Endothelial cell of umbilical vein (primary cell): ENCODE measurements around the gene TJP3. TPM values are rescaled to one million over a fixed set of nuclear protein-coding genes. Genes with fewer than 3 reads are reported as not detected.

ENCODE experiments used
- BruUV-seq: library from RNA; stranded (reverse); fragments of 400-500 nt; replicated peaks from 2 replicates; lab custom pipeline; 2021; lab: Mats Ljungman, UMichigan
- CTCF ChIA-PET: fragments of 300-600, 350-600 bp; sonication (Branson Sonifier 250); formaldehyde crosslinking; loops from one replicate; lab custom pipeline; 2021; ENCODE audit warnings: antibody characterized with exemption, inconsistent platforms; lab: Charles Lee
- POLR2A ChIA-PET: fragments of 300-600, 350-600 bp; sonication (Branson Sonifier 250); formaldehyde crosslinking; loops from one replicate; lab custom pipeline; 2021; ENCODE audit warnings: antibody characterized with exemption, inconsistent platforms; lab: Charles Lee
- DNase-seq: peaks from one replicate; pipeline ENCODE4 v3.0.0-alpha.2; 2011; ENCODE audit warnings: low read depth, low spot score
- FAIRE-seq: peaks from 2 replicates; lab custom pipeline; 2011; peaks lifted over from hg19 to GRCh38; lab: Jason Lieb, UNC
- H2AFZ ChIP-seq: 2 replicates; pipeline ENCODE4 v1.6.0; 2012; ENCODE audit warnings: low read depth, low read length, control low read depth, inconsistent platforms
- H3K27ac ChIP-seq: 2 replicates; pipeline ENCODE4 v1.5.1; 2011; ENCODE audit warnings: low read depth, mild to moderate bottlenecking, control low read depth, low read length, moderate library complexity; ENCODE audit not compliant: insufficient read depth
- H3K27me3 ChIP-seq, 2 experiments: 2 replicates each; pipeline versions ENCODE4 v1.6.0 to v1.6.1; 2011; ENCODE audit warnings: low read length in 2 of 2, mixed read lengths in 1 of 2; ENCODE audit not compliant: control insufficient read depth in 2 of 2, insufficient read depth in 2 of 2
- H3K36me3 ChIP-seq, 2 experiments: 2 replicates in 1 of 2; 3 replicates in 1 of 2; pipeline ENCODE4 v1.5.1; 2011; ENCODE audit warnings: low read length in 2 of 2, mild to moderate bottlenecking in 1 of 2, moderate library complexity in 1 of 2; ENCODE audit not compliant: control insufficient read depth in 2 of 2, insufficient read depth in 2 of 2; ENCODE audit errors: extremely low read depth in 1 of 2
- H3K4me1 ChIP-seq: 3 replicates; pipeline ENCODE4 v1.5.1; 2011; ENCODE audit warnings: mild to moderate bottlenecking, low read length; ENCODE audit not compliant: control insufficient read depth, insufficient read depth; ENCODE audit errors: extremely low read depth
- H3K4me2 ChIP-seq: 2 replicates; pipeline ENCODE4 v1.6.1; 2011; ENCODE audit warnings: low read length, control low read depth, mixed read lengths; ENCODE audit not compliant: insufficient read depth
- H3K4me3 ChIP-seq, 3 experiments: fragments of 200-600 bp in 1 of 3; sonication (generic), shearing (Covaris generic) in 1 of 3; replicated peaks in 1 of 3; 2 replicates each; pipeline ENCODE4 v1.5.1; 2011 to 2016; ENCODE audit warnings: control low read depth in 3 of 3, low read length in 3 of 3, mild to moderate bottlenecking in 2 of 3, inconsistent platforms in 1 of 3, low read depth in 1 of 3, moderate library complexity in 1 of 3; ENCODE audit not compliant: insufficient read depth in 1 of 3
- H3K79me2 ChIP-seq: 2 replicates; pipeline ENCODE4 v1.6.0; 2012; ENCODE audit warnings: low read length, inconsistent platforms; ENCODE audit not compliant: control insufficient read depth, insufficient read depth
- H3K9ac ChIP-seq: replicated peaks from 2 replicates; pipeline ENCODE3; 2011; ENCODE audit warnings: low read length, control low read depth; ENCODE audit not compliant: insufficient read depth; ENCODE audit errors: extremely low read depth
- H3K9me1 ChIP-seq: replicated peaks from 3 replicates; pipeline ENCODE4 v1.6.0; 2011; ENCODE audit warnings: mild to moderate bottlenecking, low read length; ENCODE audit not compliant: control insufficient read depth, insufficient read depth; ENCODE audit errors: extremely low read depth
- H3K9me3 ChIP-seq: replicated peaks from 2 replicates; pipeline ENCODE4 v1.5.1; 2012; ENCODE audit warnings: low read length, inconsistent platforms; ENCODE audit not compliant: control insufficient read depth, insufficient read depth
- H4K20me1 ChIP-seq: replicated peaks from 2 replicates; pipeline ENCODE3; 2011; ENCODE audit warnings: mild to moderate bottlenecking, low read length; ENCODE audit not compliant: control insufficient read depth, insufficient read depth; ENCODE audit errors: extremely low read depth
- EZH2 ChIP-seq: IDR thresholded peaks from 2 replicates; pipeline ENCODE4 v1.6.1; 2012; ENCODE audit warnings: borderline replicate concordance, low read depth, mild to moderate bottlenecking, moderate library complexity, low read length, inconsistent platforms; ENCODE audit not compliant: severe bottlenecking
- FOS ChIP-seq: IDR thresholded peaks from 2 replicates; pipeline ENCODE4 v1.6.1; 2011; ENCODE audit warnings: mild to moderate bottlenecking, low read length, moderate library complexity, borderline replicate concordance; ENCODE audit not compliant: insufficient read depth
- GATA2 ChIP-seq: IDR thresholded peaks from 2 replicates; pipeline ENCODE4 v1.7.0; 2011; ENCODE audit warnings: low read depth, mild to moderate bottlenecking, moderate library complexity, mixed read lengths, low read length; ENCODE audit not compliant: insufficient read length, insufficient read depth
- JUN ChIP-seq: IDR thresholded peaks from 2 replicates; pipeline ENCODE4 v1.6.1; 2011; ENCODE audit warnings: borderline replicate concordance, low read depth; ENCODE audit not compliant: insufficient read length, insufficient read depth
- MYC ChIP-seq: IDR thresholded peaks from one replicate; pipeline ENCODE4 v1.6.1; 2011; ENCODE audit warnings: mild to moderate bottlenecking, low read depth, low read length
- POLR2A ChIP-seq: IDR thresholded peaks from 2 replicates; pipeline ENCODE4 v1.6.1; 2012; ENCODE audit warnings: low read depth, mild to moderate bottlenecking, control low read depth, low read length
- POLR2AphosphoS5 ChIP-seq: IDR thresholded peaks from 2 replicates; pipeline ENCODE4 v1.6.1; 2012; ENCODE audit warnings: low read depth, mild to moderate bottlenecking, control low read depth, low read length, moderate library complexity; ENCODE audit not compliant: insufficient read depth
- dilution Hi-C: fragments of 300-500 bp; cut with MboI; formaldehyde crosslinking; loops from one replicate; pipeline ENCODE4 v1.15.0; 2019; ENCODE audit warnings: low sequenced_read_pairs; ENCODE audit not compliant: extremely low pct_ligation_motif_present
- intact Hi-C: fragments of 100-400 bp; cut with micrococcal nuclease; formaldehyde crosslinking; loops from one replicate; pipeline ENCODE4 v1.10.0; 2022
- polyA plus RNA-seq, 4 experiments: library from polyadenylated mRNA; depleted of rRNA in 3 of 4; stranded (reverse) in 3 of 4; unstranded in 1 of 4; fragments of >200 nt; gene quantifications; 2 replicates each; pipeline versions ENCODE4 v1.2.1 to v1.2.3, GENCODE V29; 2011 to 2012; ENCODE audit warnings: missing spikeins in 1 of 4
- total RNA-seq: library from RNA; stranded (reverse); gene quantifications from 2 replicates; pipeline ENCODE4 v1.2.3, GENCODE V29; 2021
- TF ChIP-seq, protein P1 (sequence below): IDR thresholded peaks from 2 replicates; pipeline ENCODE4 v1.6.1; 2011; ENCODE audit not compliant: insufficient read depth, insufficient read length
- TF ChIP-seq, protein P2 (sequence below), 2 donors: IDR thresholded peaks; 1 replicate in 1 of 2; 2 replicates in 1 of 2; pipeline ENCODE4 v1.5.1; 2011; ENCODE audit warnings: low read length in 2 of 2, mild to moderate bottlenecking in 2 of 2, moderate library complexity in 2 of 2, control low read depth in 1 of 2, inconsistent platforms in 1 of 2, low read depth in 1 of 2; ENCODE audit not compliant: insufficient read depth in 1 of 2; ENCODE audit errors: extremely low read depth in 1 of 2

The TJP3 gene
- total and polyA plus RNA-seq, 2 donors (not counting 3 experiments of a cell fraction or from before 2014, with no cell fraction given): 0.10 TPM; not detected in 1

DNA sequence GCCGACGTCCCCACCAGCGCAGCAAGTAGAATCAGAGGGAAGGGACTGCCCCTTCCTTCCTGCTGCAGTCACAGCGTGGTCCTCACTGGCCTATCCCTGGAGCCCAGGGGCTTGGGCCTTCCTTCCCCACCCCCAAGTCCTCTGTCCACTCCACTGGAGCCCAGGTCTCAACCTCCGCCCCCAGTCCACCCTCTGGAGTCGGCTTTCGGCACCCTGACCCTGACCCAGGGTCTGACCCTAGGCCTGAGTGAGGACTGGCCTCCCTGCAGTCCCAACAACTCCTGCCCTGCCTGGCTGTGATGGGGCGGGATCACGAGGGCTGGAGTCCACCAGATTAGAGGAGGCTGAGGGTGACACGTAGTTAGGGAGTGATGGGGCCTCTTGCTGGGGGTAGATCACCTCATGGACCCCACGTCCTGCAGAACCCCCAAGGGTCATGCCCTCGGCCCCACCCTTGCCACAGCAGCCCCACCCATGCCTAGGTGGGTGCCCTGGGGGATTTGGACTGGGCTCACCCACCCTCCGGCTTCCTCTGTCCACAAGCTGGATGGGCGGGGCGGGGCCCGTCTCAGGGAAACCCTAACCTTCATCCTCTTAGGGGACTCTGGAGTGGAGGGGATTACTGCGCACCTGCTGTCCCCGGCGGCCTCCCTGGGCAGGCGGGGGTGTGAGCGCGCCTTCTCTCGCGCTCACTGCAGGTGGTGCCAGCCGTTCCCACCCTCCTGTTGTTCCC lies 60.0 kb downstream of the TJP3 start:
- Histone ChIP-seq H3K27me3 (no peaks in the 10 kb centered on the region), H3K9me3 (no peaks in the 10 kb centered on the region), H2AFZ (no peak overlapping the region), H4K20me1 (no peaks in the 10 kb centered on the region), H3K4me1 (peaks cover 11% of the 10 kb centered on the region), H3K4me3 (no peak overlapping the region), H3K9ac (no peak overlapping the region), H3K79me2 (peaks cover 3% of the 10 kb centered on the region), H3K9me1 (no peaks in the 10 kb centered on the region), H3K27ac (no peak overlapping the region), H3K36me3 (peaks cover 2 to 10% of the 10 kb centered on the region in 2 experiments), H3K4me2 (no peak overlapping the region)
- intact Hi-C loops (no loop called here), dilution Hi-C loops (no loop called here)
- TF ChIP-seq GATA2: no peak
- no peak for TF ChIP-seq POLR2AphosphoS5
- TF ChIP-seq EZH2: no peak
- TF ChIP-seq JUN: no peak
- TF ChIP-seq, protein P1, sequence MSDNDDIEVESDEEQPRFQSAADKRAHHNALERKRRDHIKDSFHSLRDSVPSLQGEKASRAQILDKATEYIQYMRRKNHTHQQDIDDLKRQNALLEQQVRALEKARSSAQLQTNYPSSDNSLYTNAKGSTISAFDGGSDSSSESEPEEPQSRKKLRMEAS: no peak
- FAIRE-seq (no peak), DNase-seq (no peak)
- no TSS peak for BruUV-seq
- POLR2A ChIA-PET: no interaction called here
- CTCF ChIA-PET: interaction anchor here (1.0 kb wide), 1 partner anchor 53 kb away, joined by 3 read pairs; no protein-coding TSS in a partner anchor

DNA sequence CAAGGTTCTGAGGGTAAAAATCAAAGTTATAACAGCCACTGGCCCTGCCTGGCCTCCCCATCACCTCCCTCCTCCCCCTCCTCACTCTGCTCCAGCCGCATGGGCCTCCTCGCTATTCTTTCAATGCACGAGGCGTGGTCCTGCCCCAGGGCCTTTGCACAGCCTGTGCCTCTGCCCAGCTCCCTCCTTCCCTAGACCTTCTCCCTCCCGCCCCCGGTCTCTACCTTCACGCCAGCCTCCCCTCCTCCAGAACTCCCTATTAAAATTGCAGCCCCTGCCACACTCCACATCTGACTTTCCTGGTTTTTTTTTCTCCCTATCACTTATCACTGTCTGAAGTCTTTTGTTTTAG lies 60.5 kb downstream of the TJP3 start:
- intact Hi-C loops: no loop called here
- H3K36me3 ChIP-seq: peaks cover 2 to 10% of the 10 kb centered on the region in 2 experiments
- no peaks in the 10 kb centered on the region for H3K9me1 ChIP-seq

More for the DNA sequence above, 60.5 kb downstream of the TJP3 start:
- ChIA-PET CTCF (interaction anchor here (1.0 kb wide), 1 partner anchor 52 kb away, joined by 3 read pairs; no protein-coding TSS in a partner anchor), POLR2A (no interaction called here)
- peaks cover 10% of the 10 kb centered on the region for H3K4me1 ChIP-seq
- H3K27ac ChIP-seq: no peak overlapping the region
- TF ChIP-seq MYC: no peak
- TF ChIP-seq EZH2: no peak
- no peak for TF ChIP-seq POLR2AphosphoS5
- TF ChIP-seq, protein P2, sequence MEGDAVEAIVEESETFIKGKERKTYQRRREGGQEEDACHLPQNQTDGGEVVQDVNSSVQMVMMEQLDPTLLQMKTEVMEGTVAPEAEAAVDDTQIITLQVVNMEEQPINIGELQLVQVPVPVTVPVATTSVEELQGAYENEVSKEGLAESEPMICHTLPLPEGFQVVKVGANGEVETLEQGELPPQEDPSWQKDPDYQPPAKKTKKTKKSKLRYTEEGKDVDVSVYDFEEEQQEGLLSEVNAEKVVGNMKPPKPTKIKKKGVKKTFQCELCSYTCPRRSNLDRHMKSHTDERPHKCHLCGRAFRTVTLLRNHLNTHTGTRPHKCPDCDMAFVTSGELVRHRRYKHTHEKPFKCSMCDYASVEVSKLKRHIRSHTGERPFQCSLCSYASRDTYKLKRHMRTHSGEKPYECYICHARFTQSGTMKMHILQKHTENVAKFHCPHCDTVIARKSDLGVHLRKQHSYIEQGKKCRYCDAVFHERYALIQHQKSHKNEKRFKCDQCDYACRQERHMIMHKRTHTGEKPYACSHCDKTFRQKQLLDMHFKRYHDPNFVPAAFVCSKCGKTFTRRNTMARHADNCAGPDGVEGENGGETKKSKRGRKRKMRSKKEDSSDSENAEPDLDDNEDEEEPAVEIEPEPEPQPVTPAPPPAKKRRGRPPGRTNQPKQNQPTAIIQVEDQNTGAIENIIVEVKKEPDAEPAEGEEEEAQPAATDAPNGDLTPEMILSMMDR (IDR thresholded peaks at IDR 0.05; ENCODE audit: extremely low read depth in 1 of 2, insufficient read depth in 1 of 2, low read depth in 1 of 2, low read length in 2 of 2): no peak
- TF ChIP-seq, protein P1: no peak
- TF ChIP-seq FOS: no peak
- TF ChIP-seq POLR2A: no peak
- no peak for TF ChIP-seq JUN
- no peak for TF ChIP-seq GATA2
- H3K9ac ChIP-seq: no peak overlapping the region
- no peaks in the 10 kb centered on the region for H3K79me2 ChIP-seq
- no peaks in the 10 kb centered on the region for H4K20me1 ChIP-seq
- no peaks in the 10 kb centered on the region for H3K9me3 ChIP-seq
- H2AFZ ChIP-seq: no peak overlapping the region
- H3K27me3 ChIP-seq: no peaks in the 10 kb centered on the region
- dilution Hi-C loops: no loop called here
- no peak overlapping the region for H3K4me3 ChIP-seq
- no TSS peak for BruUV-seq
- no peak for DNase-seq
- FAIRE-seq: no peak
- no peak overlapping the region for H3K4me2 ChIP-seq
